CD14-positive monocyte (primary cell): ENCODE data around the gene SRP14. TPM values are rescaled to one million over a fixed set of nuclear protein-coding genes. Genes with fewer than 3 reads are reported as not detected.

ENCODE experiments used
- DNase-seq, 3 donors: peaks; one replicate each; pipeline ENCODE4 v3.0.0-alpha.2; 2011 to 2022
- H2AFZ ChIP-seq: 2 replicates; pipeline ENCODE4 v1.6.0; 2012; ENCODE audit warnings: mild to moderate bottlenecking, low read depth, low read length, inconsistent platforms; ENCODE audit not compliant: insufficient read depth, poor library complexity, severe bottlenecking
- H3K27ac ChIP-seq, 2 donors: 1 replicate in 1 of 2; 2 replicates in 1 of 2; pipeline ENCODE4 v1.5.1; 2012 to 2013; ENCODE audit warnings: low read length in 2 of 2, control low read depth in 1 of 2, inconsistent platforms in 1 of 2, low read depth in 1 of 2, mild to moderate bottlenecking in 1 of 2
- H3K27me3 ChIP-seq, 2 donors: one replicate each; pipeline versions ENCODE4 v1.6.0 to v1.6.1; 2011 to 2013; ENCODE audit warnings: low read length in 2 of 2; ENCODE audit not compliant: control insufficient read depth in 2 of 2, insufficient read depth in 2 of 2
- H3K36me3 ChIP-seq, 2 donors: replicated peaks in 1 of 2; 1 replicate in 1 of 2; 2 replicates in 1 of 2; pipeline versions ENCODE4 v1.5.1 to v1.6.1; 2012 to 2013; ENCODE audit warnings: low read length in 2 of 2, control low read depth in 1 of 2, inconsistent platforms in 1 of 2, mild to moderate bottlenecking in 1 of 2; ENCODE audit not compliant: insufficient read depth in 2 of 2, control insufficient read depth in 1 of 2
- H3K4me1 ChIP-seq, 2 donors: 1 replicate in 1 of 2; 2 replicates in 1 of 2; pipeline versions ENCODE4 v1.5.1 to v1.6.1; 2012 to 2013; ENCODE audit warnings: low read length in 2 of 2, control low read depth in 1 of 2, inconsistent platforms in 1 of 2, mild to moderate bottlenecking in 1 of 2, moderate library complexity in 1 of 2; ENCODE audit not compliant: insufficient read depth in 2 of 2, control insufficient read depth in 1 of 2
- H3K4me2 ChIP-seq: replicated peaks from 2 replicates; pipeline ENCODE3; 2012; ENCODE audit warnings: low read length, moderate library complexity, mild to moderate bottlenecking; ENCODE audit not compliant: poor library complexity, severe bottlenecking; ENCODE audit errors: extremely low read depth
- H3K4me3 ChIP-seq, 3 experiments: fragments of 200-600 bp in 1 of 3; sonication (generic) in 1 of 3; replicated peaks in 1 of 3; 1 replicate in 2 of 3; 2 replicates in 1 of 3; pipeline ENCODE4 v1.5.1; 2011 to 2013; ENCODE audit warnings: low read length in 3 of 3, mild to moderate bottlenecking in 3 of 3, control low read depth in 2 of 3, low read depth in 2 of 3, inconsistent platforms in 1 of 3, moderate library complexity in 1 of 3
- H3K79me2 ChIP-seq: 2 replicates; pipeline ENCODE4 v1.6.0; 2012; ENCODE audit warnings: mild to moderate bottlenecking, control low read depth, inconsistent platforms, low read length, moderate library complexity; ENCODE audit not compliant: insufficient read depth
- H3K9ac ChIP-seq: 2 replicates; pipeline ENCODE4 v1.6.0; 2017; ENCODE audit warnings: low read length, mild to moderate bottlenecking; ENCODE audit not compliant: insufficient read depth, poor library complexity, severe bottlenecking
- H3K9me3 ChIP-seq, 2 donors: replicated peaks in 1 of 2; 1 replicate in 1 of 2; 2 replicates in 1 of 2; pipeline versions ENCODE4 v1.5.1 to v1.6.1; 2012 to 2013; ENCODE audit warnings: low read length in 2 of 2, control low read depth in 1 of 2; ENCODE audit not compliant: control insufficient read depth in 1 of 2, insufficient read depth in 1 of 2
- H4K20me1 ChIP-seq: 2 replicates; pipeline ENCODE4 v1.6.0; 2012; ENCODE audit warnings: mild to moderate bottlenecking, low read length, control low read depth, moderate library complexity; ENCODE audit not compliant: insufficient read depth
- H3K27ac Mint-ChIP-seq, 7 donors: one replicate each; pipeline ENCODE4 v1.8.0; 2020; ENCODE audit warnings: mild to moderate bottlenecking in 7 of 7, mixed read lengths in 7 of 7, moderate library complexity in 6 of 7, inconsistent platforms in 2 of 7
- H3K27me3 Mint-ChIP-seq, 3 donors: one replicate each; pipeline ENCODE4 v1.8.0; 2021 to 2022; ENCODE audit warnings: low read depth in 3 of 3, mild to moderate bottlenecking in 3 of 3, mixed read lengths in 3 of 3, moderate library complexity in 3 of 3, inconsistent platforms in 1 of 3
- H3K36me3 Mint-ChIP-seq, 2 donors: one replicate each; pipeline ENCODE4 v1.8.0; 2020; ENCODE audit warnings: mixed read lengths in 2 of 2, inconsistent platforms in 1 of 2, mild to moderate bottlenecking in 1 of 2
- H3K4me1 Mint-ChIP-seq: one replicate; pipeline ENCODE4 v1.8.0; 2020; ENCODE audit warnings: mild to moderate bottlenecking, mixed read lengths
- H3K4me3 Mint-ChIP-seq, 2 donors: one replicate each; pipeline ENCODE4 v1.8.0; 2020; ENCODE audit warnings: mild to moderate bottlenecking in 2 of 2, mixed read lengths in 2 of 2, moderate library complexity in 1 of 2
- H3K9me3 Mint-ChIP-seq, 7 donors: one replicate each; pipeline ENCODE4 v1.8.0; 2020 to 2022; ENCODE audit warnings: mixed read lengths in 7 of 7, mild to moderate bottlenecking in 6 of 7, moderate library complexity in 6 of 7, inconsistent platforms in 2 of 7
- CTCF ChIP-seq: fragments of 200-600 bp; IDR thresholded peaks from one replicate; pipeline ENCODE4 v1.8.0; 2022; ENCODE audit warnings: antibody characterized with exemption, mild to moderate bottlenecking
- WGBS: methylation state at CpG from one replicate; pipeline ENCODE4 v1.1.5; 2013; ENCODE audit warnings: missing lambda C conversion rate; ENCODE audit not compliant: insufficient coverage; 5-methylcytosine and 5-hydroxymethylcytosine counted together
- intact Hi-C, 2 donors: fragments of 100-400 bp; cut with micrococcal nuclease; formaldehyde crosslinking; loops; one replicate each; pipeline versions ENCODE4 v1.15.0 to v1.15.1; 2023
- polyA plus RNA-seq, 3 donors: library from polyadenylated mRNA; depleted of rRNA in 1 of 3; unstranded in 2 of 3; stranded (reverse) in 1 of 3; fragments of 300-500 nt in 2 of 3; fragments of >200 nt in 1 of 3; fragmentation: Illumina TruSeq in 2 of 3; gene quantifications; 1 replicate in 2 of 3; 2 replicates in 1 of 3; pipeline ENCODE4 v1.2.3, GENCODE V29; 2012 to 2021

Gene SRP14
- polyA plus RNA-seq, 3 donors = 181 to 548 (median 525) TPM

DNA sequence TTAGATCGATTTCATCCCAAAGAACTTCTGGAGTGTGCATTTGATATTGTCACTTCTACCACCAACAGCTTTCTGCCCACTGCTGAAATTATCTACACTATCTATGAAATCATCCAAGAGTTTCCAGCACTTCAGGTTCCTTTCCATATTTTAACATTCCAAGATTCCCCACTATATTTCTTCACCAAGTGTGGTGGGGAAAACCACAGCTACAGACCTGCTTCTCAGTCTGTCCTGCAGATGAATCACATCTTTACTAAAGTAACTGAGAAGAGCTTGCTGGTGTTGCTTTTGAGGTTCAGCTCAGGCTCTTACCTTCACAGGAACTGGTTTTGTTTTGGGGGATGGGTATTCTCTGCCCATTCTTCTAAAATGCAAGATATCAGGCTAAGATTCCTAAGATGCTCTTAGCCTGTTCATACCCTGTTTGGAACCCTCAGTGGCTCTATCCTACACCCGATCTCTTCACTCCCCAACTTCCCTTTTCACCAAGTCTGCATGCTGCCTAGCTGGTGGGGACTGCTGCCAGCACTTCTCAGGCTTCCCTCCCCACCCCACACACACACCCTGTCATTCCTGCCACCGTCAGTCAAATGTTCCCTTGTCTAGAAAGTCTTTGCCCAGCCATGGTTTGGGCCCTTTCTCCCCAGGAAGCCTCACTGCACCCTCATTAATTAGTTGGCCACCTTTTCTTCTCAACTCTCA, 30.8 kb downstream of the SRP14 start:
- intact Hi-C loops = no loop called here
- no peaks in the 10 kb centered on the region for H3K27me3 ChIP-seq
- H3K4me1 Mint-ChIP-seq = peaks cover 3% of the 10 kb centered on the region
- H3K36me3 ChIP-seq = peaks cover 72 to 97% of the 10 kb centered on the region in 2 donors
- H3K4me3 ChIP-seq = no peak overlapping the region
- H3K4me2 ChIP-seq = no peak overlapping the region
- no peak for DNase-seq
- H3K4me3 Mint-ChIP-seq = no peak overlapping the region
- peaks cover 0 to 3% (median 2%) of the 10 kb centered on the region in 7 donors for H3K9me3 Mint-ChIP-seq
- WGBS = 59% methylated on average over 3 of the region's 3 CpGs
- H3K27me3 Mint-ChIP-seq = no peaks in the 10 kb centered on the region
- H3K36me3 Mint-ChIP-seq = peaks cover 84% of the 10 kb centered on the region in 2 donors
- peak overlapping the region in 4 of 7 donors; percentile 10 to 43 (median 30) for H3K27ac Mint-ChIP-seq
- no peaks in the 10 kb centered on the region for H3K79me2 ChIP-seq
- peaks cover 0 to under 1% of the 10 kb centered on the region in 2 donors for H3K9me3 ChIP-seq
- no peaks in the 10 kb centered on the region for H3K4me1 ChIP-seq
- no peak overlapping the region for H3K9ac ChIP-seq
- no peak for TF ChIP-seq CTCF
- no peaks in the 10 kb centered on the region for H4K20me1 ChIP-seq
- H3K27ac ChIP-seq = no peak overlapping the region
- no peak overlapping the region for H2AFZ ChIP-seq

- Histone ChIP-seq H3K4me2 (no peak overlapping the region), H2AFZ (no peak overlapping the region), H3K36me3 (peaks cover 74 to 98% of the 10 kb centered on the region in 2 donors), H3K4me1 (no peaks in the 10 kb centered on the region), H4K20me1 (no peaks in the 10 kb centered on the region), H3K79me2 (no peaks in the 10 kb centered on the region), H3K9ac (no peak overlapping the region), H3K27me3 (no peaks in the 10 kb centered on the region), H3K27ac (no peak overlapping the region), H3K9me3 (no peaks in the 10 kb centered on the region), H3K4me3 (no peak overlapping the region)
- Mint-ChIP-seq H3K4me1 (peaks cover 3% of the 10 kb centered on the region), H3K27me3 (no peaks in the 10 kb centered on the region), H3K36me3 (peaks cover 81 to 83% of the 10 kb centered on the region in 2 donors), H3K4me3 (no peak overlapping the region), H3K27ac (no peak overlapping the region), H3K9me3 (no peaks in the 10 kb centered on the region)
- TF ChIP-seq CTCF = no peak
- intact Hi-C loops = no loop called here
- WGBS = no CpG with 5 or more reads among the region's 2 CpGs
- DNase-seq = no peak
Measured at GRCh38 chr15:40006646-40007045, 32.3 kb downstream of the SRP14 start.
